Measurements from ENCODE around the gene PPP1R8. TPM values are rescaled to one million over a fixed set of nuclear protein-coding genes. Genes with fewer than 3 reads are reported as not detected.

PPP1R8 gene
- total and polyA plus RNA-seq, 12 donors, result 16.9 to 63.5 (median 30.4) TPM

DNA sequence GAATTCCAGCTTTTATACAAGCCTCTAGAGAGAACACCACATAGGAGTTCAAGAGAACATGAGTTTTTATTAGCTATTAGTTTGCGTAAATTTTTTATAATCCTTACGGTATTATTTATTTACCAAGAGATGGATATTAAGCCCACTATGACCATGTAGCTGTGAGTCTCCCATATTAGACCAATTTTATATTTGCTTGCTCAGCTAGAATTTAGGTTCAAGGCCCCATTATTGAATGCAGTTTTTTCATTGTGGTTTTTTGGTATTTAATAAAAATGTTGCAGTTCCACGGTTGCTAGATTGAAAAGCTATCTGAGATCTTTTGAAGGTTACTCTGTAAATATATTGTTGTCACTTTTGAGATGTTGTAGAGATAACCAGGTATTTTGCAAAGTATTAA is 2.9 kb downstream of the PPP1R8 start:
- intact Hi-C loops (cut with DNase I), result no loop called here
- H3K9me3 ChIP-seq (replicated peaks in 1 of 3), result no peaks in the 10 kb centered on the region
- 81 to 91% (median 88%) methylated on average over 3 of the region's 3 CpGs for WGBS, 4 donors

DNA sequence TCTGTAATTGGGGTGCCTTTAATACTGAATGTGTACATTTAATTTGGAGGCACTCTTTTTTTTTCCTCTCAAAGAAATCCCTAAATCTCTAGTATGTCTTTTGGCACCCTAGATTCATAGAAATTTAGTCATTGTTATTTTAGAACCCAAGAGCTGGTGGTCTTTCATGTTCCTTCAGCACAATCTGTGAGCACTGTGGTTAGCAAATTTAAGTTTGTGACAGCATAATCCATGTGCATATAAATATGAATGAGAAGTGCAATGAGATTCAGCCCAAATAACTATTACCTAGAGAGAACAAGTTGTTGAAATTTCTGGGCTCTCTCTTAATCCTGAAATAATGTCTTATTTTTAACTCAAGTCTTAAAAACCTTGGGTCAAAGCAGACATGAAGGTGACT is 4.5 kb downstream of the PPP1R8 start:
- Histone ChIP-seq H3K4me3 (no peak overlapping the region), H3K27me3 (no peaks in the 10 kb centered on the region), H3K36me3 (replicated peaks in 1 of 2) (peaks cover 0 to 15% of the 10 kb centered on the region in 2 donors), H3K4me1 (replicated peaks in 1 of 2) (peaks cover 4 to 15% of the 10 kb centered on the region in 2 donors), H3K9me3 (replicated peaks in 1 of 3) (no peaks in the 10 kb centered on the region), H3K27ac (no peak overlapping the region)
- intact Hi-C loops (cut with DNase I), result no loop called here
- TF ChIP-seq, protein P1, sequence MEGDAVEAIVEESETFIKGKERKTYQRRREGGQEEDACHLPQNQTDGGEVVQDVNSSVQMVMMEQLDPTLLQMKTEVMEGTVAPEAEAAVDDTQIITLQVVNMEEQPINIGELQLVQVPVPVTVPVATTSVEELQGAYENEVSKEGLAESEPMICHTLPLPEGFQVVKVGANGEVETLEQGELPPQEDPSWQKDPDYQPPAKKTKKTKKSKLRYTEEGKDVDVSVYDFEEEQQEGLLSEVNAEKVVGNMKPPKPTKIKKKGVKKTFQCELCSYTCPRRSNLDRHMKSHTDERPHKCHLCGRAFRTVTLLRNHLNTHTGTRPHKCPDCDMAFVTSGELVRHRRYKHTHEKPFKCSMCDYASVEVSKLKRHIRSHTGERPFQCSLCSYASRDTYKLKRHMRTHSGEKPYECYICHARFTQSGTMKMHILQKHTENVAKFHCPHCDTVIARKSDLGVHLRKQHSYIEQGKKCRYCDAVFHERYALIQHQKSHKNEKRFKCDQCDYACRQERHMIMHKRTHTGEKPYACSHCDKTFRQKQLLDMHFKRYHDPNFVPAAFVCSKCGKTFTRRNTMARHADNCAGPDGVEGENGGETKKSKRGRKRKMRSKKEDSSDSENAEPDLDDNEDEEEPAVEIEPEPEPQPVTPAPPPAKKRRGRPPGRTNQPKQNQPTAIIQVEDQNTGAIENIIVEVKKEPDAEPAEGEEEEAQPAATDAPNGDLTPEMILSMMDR (IDR thresholded peaks at IDR 0.05), result no peak
- TF ChIP-seq POLR2A (IDR thresholded peaks at IDR 0.05), result no peak
- no peak for DNase-seq

More for the DNA sequence above, 2.9 kb downstream of the PPP1R8 start:
- no peak overlapping the region for H3K27ac ChIP-seq
- H3K4me3 ChIP-seq, result no peak overlapping the region
- H3K4me1 ChIP-seq (replicated peaks in 1 of 2), result peaks cover 4 to 15% of the 10 kb centered on the region in 2 donors
- no peaks in the 10 kb centered on the region for H3K36me3 ChIP-seq (replicated peaks in 1 of 2)
- TF ChIP-seq, protein P1 (IDR thresholded peaks at IDR 0.05), result no peak
- no peak for TF ChIP-seq POLR2A (IDR thresholded peaks at IDR 0.05)
- H3K27me3 ChIP-seq, result no peaks in the 10 kb centered on the region
- no peak for DNase-seq

DNA sequence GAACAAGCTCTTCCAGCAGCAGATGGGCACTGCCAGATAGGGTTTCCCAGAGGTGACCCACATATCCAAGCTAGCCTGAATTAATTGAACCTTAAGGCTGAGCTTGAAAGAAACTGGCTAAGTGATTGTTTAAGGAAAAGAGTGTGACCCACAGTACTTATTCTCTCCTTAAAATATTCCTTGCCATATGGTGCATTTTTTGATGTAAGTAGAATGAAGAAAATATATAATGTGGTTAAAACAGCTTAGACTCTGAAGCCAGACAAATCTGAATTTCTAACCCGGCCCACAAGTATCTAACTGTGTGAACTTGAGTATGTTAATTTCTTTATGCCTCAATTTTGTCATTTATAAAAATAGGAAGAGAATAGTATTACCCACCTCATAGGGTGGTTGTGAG is 4.9 kb downstream of the PPP1R8 start:
- DNase-seq, result no peak
- intact Hi-C loops (cut with DNase I), result no loop called here

DNA sequence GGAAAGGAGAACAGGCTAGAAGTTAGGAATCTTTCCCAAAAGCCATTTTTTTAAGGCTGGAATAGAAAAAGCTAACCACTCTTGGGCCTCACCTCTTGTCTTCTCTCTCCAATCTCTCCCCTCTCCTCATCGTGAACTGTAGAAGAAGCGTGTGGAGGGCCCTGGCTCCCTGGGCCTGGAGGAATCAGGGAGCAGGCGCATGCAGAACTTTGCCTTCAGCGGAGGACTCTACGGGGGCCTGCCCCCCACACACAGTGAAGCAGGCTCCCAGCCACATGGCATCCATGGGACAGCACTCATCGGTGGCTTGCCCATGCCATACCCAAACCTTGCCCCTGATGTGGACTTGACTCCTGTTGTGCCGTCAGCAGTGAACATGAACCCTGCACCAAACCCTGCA is 19.4 kb downstream of the PPP1R8 start:
- Histone ChIP-seq H3K4me3 (no peak overlapping the region), H3K4me1 (replicated peaks in 1 of 2) (no peaks in the 10 kb centered on the region), H3K27ac (no peak overlapping the region), H3K27me3 (no peaks in the 10 kb centered on the region), H3K36me3 (replicated peaks in 1 of 2) (peaks cover 0 to 68% of the 10 kb centered on the region in 2 donors), H3K9me3 (replicated peaks in 1 of 3) (no peaks in the 10 kb centered on the region)
- no peak for TF ChIP-seq POLR2A (IDR thresholded peaks at IDR 0.05)
- TF ChIP-seq, protein P1 (IDR thresholded peaks at IDR 0.05), result no peak
- intact Hi-C loops (cut with DNase I), result no loop called here
- DNase-seq, result no peak
- 88 to 98% (median 95%) methylated on average over 3 to 7 of the region's 7 CpGs for WGBS, 4 donors

More for the DNA sequence above, 4.9 kb downstream of the PPP1R8 start:
- H3K4me1 ChIP-seq (replicated peaks in 1 of 2), result peaks cover 4 to 15% of the 10 kb centered on the region in 2 donors
- H3K27ac ChIP-seq, result no peak overlapping the region
- no peaks in the 10 kb centered on the region for H3K9me3 ChIP-seq (replicated peaks in 1 of 3)
- no peak overlapping the region for H3K4me3 ChIP-seq
- H3K36me3 ChIP-seq (replicated peaks in 1 of 2), result peaks cover 0 to 16% of the 10 kb centered on the region in 2 donors
- no peaks in the 10 kb centered on the region for H3K27me3 ChIP-seq
- 88 to 97% (median 94%) methylated on average over 1 of the region's 1 CpG for WGBS, 4 donors
- TF ChIP-seq, protein P1 (IDR thresholded peaks at IDR 0.05), result no peak
- TF ChIP-seq POLR2A (IDR thresholded peaks at IDR 0.05), result no peak

Measured in adrenal gland (tissue), 12 donors.